HG03159 (cell line): Measurements from ENCODE around the gene DQX1.
A peak's percentile ranks its signal among the peaks of the same experiment; 100 is the strongest.
"Not testable (repeated sequence)": the region's sequence is repeated elsewhere in the genome, so short reads cannot be mapped to it uniquely, and the experiment has no call there.

Experiments
- ATAC-seq: cut with Tn5 transposase; IDR thresholded peaks from one replicate; pipeline ENCODE4 v1.9.1; 2021; ENCODE audit warnings: mild to moderate bottlenecking, moderate library complexity; ENCODE audit not compliant: unreplicated experiment

DQX1 gene

GRCh38 chr2:74497777-74498499, 28.1 kb downstream of the DQX1 start:
- ATAC-seq, result no peak

GRCh38 chr2:74496997-74497776, 28.8 kb downstream of the DQX1 start:
- ATAC-seq, result no peak

GRCh38 chr2:74495440-74495839, 30.6 kb downstream of the DQX1 start:
- ATAC-seq, result no peak

GRCh38 chr2:74493546-74493945, 32.5 kb downstream of the DQX1 start:
- no peak for ATAC-seq

GRCh38 chr2:74491648-74492544, 34.1 kb downstream of the DQX1 start:
- ATAC-seq, result no peak

- no peak for ATAC-seq
These were observed 36.1 kb downstream of the DQX1 start for GRCh38 chr2:74489906-74490305.

GRCh38 chr2:74488643-74489481, 37.2 kb downstream of the DQX1 start:
- ATAC-seq, result no peak

- no peak for ATAC-seq
These were observed 39.9 kb downstream of the DQX1 start for GRCh38 chr2:74486141-74486540.

GRCh38 chr2:74483675-74484164, 42.3 kb downstream of the DQX1 start:
- not testable (repeated sequence) for ATAC-seq

- ATAC-seq, result peak; percentile 89
These were observed 43.0 kb downstream of the DQX1 start, which contains the start of the genes CCDC142 and TTC31 for GRCh38 chr2:74482801-74483674. Gene CCDC142 (minus strand): TSS chr2:74482998. CDS start chr2:74482837, 161 bp downstream. Gene TTC31 (plus strand): TSS chr2:74483081. CDS start chr2:74483096, 15 bp downstream.

GRCh38 chr2:74481961-74482800, 43.9 kb downstream of the DQX1 start:
- ATAC-seq, result peak; percentile 38

GRCh38 chr2:74481431-74481830, 44.6 kb downstream of the DQX1 start:
- ATAC-seq, result no peak

- no peak for ATAC-seq
These were observed 51.1 kb downstream of the DQX1 start for GRCh38 chr2:74474899-74475298.

GRCh38 chr2:74474481-74474880, 51.5 kb downstream of the DQX1 start:
- no peak for ATAC-seq

- ATAC-seq, result peak; percentile 2
These were observed 53.1 kb downstream of the DQX1 start for GRCh38 chr2:74472945-74473258.

GRCh38 chr2:74472086-74472944, 53.7 kb downstream of the DQX1 start, which contains the start of gene MRPL53:
Gene MRPL53 (minus strand): TSS chr2:74472680. CDS start chr2:74472660, 20 bp downstream.
- peak; percentile 90 for ATAC-seq
